GM18867 (cell line): ENCODE data around the gene ATG12.
"Not testable (repeated sequence)": the region's sequence is repeated elsewhere in the genome, so short reads cannot be mapped to it uniquely, and the experiment has no call there.

Experiments
- ATAC-seq: cut with Tn5 transposase; IDR thresholded peaks from one replicate; pipeline ENCODE4 v1.9.1; 2021; ENCODE audit warnings: mild to moderate bottlenecking, moderate library complexity; ENCODE audit not compliant: unreplicated experiment

The ATG12 gene

DNA sequence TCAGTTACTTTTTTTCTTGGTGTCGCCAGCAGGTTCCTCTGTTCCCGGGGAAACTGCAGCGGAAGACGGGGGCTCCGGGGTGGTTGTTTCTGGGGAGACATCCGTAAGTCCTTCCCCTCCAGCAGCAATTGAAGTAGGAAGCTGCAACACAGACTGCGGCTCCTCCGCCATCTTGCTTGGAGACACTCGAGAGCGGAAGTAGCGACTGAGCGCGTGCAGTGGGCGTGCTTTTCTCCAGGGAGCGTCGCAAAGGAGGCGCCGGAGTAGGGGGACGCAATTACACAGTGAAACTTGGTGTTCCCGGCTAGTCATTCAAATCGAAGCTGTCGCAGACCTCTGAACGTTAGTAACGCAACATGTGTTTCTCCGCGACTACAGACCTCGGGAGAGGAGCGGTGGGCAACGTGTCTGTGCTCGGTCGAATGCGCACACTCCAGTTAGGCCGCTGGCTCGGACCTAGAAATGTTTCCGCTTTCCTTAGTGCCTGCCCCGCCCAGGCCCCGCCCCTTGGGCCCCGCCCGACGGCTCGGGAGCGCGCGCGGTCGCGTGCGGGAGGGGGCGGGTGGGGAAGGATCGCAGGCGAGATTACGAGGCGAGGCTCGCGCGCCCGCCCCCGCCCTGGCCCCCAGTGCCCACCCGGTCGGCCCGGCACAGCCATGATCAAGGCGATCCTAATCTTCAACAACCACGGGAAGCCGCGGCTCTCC lies at the start of gene ATG12, which contains the start of gene AP3S1:
TSS of gene ATG12 (minus strand) at position 184 of the 707 bp plus-strand sequence. CDS start at position 171, 13 bp downstream.
TSS of gene AP3S1 (plus strand) at position 554 of the 707 bp plus-strand sequence. CDS start at position 657, 103 bp downstream.
- peak; percentile 85 for ATAC-seq

DNA sequence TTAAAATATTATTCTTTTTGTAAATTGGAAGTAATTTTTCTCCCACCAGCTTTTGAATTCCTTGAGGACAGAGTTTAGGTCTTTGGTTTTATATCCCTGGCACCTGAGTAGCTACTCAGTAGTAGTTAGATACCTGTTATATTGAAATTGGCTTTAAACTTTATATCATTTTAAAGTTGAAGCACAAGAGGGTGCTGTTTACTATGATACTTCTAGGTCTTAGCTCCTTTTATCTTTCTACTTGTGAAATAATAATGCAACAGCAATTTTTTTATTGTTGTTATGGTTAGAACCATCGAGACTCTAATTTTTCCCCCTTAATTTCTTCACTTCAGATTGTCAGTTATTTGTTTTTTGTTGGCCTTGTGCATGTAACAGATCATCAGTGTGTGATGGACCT lies 46.7 kb upstream of the ATG12 start:
- no peak for ATAC-seq

DNA sequence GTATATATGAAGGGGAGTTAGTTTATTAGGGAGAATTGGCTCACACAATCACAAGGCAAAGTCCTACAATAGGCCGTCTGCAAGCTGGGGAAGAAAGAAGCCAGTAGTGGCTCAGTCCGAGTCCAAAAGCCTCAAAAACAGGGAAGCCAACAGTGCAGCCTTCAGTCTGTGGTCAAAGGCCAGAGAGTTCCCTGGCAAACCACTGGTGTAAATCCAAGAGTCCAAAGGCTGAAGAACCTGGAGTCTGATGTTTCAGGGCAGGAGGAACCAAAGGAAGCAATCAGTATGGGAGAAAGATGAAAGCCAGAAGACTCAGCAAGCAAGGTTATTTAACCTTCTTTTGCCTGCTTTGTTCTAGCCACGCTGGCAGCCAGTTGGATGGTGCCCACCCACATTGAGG lies 43.8 kb upstream of the ATG12 start:
- not testable (repeated sequence) for ATAC-seq

DNA sequence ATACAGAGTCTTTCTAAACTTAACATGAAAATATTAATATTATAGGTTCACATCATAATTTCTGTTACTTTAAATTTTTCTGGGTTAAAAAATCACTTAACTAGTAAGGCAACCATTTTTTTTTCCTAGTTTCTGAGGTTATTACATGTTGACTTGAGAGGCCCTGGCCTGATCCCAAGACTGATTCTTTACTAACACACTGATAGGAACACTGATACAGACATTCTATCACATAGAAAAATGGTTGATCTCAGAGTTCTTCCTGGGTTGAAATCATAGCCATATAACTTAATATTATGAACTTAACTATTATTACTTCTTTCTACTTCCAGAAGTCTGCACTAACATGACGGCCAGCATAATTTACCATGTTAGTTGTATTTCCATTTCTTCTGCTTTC lies 43.3 kb upstream of the ATG12 start:
- ATAC-seq = no peak

DNA sequence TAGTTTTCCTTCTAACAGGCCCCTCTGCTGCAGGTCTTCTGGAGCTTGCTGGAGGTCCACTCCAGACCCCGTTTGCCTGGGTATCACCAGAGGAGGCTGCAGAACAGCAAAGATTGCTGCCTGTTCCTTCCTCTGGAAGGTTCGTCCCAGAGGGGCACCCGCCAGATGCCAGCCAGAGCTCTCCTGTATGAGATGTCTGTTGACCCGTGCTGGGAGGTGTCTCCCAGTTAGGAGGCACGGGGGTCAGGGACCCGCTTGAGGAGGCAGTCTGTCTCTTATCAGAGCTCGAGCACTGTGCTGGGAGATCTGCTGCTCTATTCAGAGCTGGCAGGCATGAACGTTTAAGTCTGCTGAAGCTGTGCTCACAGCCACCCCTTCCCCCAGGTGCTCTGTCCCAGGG lies 41.1 kb upstream of the ATG12 start:
- not testable (repeated sequence) for ATAC-seq

DNA sequence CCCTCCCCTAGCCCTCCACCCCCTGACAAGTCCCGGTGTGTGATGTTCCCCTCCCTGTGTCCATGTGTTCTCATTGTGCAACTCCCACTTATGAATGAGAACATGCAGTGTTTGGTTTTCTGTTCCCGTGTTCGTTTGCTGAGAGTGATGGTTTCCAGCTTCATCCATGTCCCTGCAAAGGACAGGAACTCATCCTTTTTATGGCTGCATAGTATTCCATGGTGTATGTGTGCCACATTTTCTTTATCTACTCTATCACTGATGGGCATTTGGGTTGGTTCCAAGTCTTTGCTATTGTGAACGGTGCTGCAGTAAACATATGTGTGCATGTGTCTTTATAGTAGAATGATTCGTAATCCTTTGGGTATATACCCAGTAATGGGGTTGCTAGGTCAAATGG lies 36.0 kb upstream of the ATG12 start:
- not testable (repeated sequence) for ATAC-seq

DNA sequence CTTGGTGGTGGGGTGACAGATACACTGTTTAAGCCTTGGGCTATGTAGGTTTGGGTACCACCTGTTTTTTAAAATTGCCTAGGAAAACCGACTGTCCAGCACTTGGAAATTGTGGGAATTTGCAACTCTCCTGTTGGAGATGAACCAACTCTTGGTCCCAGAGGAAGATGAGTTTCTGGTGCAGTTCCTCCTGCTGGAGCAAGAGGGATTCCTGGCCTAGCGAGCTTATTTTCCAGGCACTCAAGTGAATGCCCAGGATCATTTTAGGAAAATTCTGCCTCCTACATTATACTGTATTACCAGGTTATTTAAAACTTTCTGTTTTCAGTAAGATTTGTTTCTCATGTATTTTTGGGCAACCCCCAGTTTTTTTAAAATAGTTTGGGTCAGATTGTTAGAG lies 34.1 kb upstream of the ATG12 start:
- ATAC-seq = no peak

DNA sequence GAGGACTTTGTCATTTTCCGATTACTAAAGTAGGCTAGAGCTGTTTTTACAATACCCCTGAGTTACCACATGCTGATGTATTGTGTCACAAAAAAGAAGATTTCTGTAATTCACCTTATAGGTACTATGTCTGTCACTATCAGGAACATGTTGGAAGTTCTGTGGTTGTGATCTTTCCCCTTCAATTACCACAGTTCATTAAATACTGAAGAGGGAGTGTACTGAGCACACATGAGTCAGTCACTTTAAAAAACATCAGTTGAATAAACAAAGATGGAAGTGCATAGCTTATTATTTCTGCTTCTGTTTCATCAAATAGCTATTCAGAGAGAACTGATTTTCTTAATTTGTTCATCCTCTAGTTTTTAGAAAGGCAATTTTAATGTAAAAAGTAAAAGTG lies 32.0 kb upstream of the ATG12 start:
- no peak for ATAC-seq

DNA sequence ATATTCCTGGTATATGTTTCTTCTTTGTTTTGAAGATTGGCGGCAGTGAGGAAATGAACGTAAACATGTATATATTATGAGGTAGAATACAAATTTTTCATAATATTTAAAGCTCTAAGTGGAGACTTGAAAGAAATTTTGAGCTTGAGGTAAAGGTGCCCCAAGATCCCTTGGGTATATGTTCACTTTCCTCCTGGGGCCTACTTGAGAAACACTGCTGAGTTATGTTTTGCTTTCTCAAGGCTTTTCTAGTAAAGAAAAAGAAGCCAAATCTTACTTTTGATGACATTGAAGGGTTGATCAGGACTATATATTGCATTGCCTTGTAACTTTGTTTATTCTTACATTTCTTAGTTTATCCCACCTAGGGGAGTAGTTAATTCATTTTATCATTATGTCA lies 31.1 kb upstream of the ATG12 start:
- ATAC-seq = no peak

DNA sequence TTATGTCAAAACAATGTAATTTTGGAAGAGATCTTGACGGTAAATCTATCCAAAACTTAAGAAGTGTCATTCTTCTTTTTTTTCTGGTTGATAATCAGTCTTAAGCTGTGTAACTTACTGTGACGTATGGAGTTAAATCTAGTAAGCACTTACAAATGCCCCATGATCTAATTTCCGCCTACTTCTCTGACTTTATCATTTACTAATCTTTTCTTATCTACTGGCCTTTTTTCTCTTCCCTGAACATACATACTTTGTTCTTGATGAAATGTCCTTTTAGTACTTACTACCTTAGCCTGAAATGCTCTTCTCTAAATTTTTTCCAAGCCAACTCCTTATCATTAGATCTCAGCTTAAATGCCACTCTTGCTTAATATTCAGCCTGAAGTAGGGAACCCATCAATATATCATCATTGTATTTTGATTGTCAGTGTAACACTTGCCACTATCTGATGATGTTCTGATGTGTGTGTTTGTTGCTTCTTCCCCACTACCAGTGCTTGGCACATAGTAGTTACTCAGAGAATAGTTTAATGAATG lies 28.0 kb upstream of the ATG12 start:
- ATAC-seq = no peak

DNA sequence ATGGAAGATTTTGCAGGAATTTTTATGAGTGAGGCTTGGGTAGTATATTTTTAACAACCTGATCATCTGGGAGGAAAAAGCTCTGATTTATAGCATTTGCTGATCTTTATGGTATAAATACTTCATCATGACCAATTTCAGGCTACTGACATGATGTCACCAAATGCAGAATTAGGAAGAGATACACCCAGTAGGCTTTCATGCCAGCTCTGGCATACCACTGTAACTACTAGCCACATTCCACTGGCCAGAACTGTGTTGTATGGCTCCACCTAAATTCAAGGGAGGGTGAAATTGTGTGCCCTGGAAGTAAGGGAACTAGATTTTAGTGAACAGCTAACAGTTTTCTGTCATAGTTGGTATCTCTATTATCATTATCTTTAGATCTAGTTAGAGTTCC lies 18.0 kb upstream of the ATG12 start:
- ATAC-seq = no peak

DNA sequence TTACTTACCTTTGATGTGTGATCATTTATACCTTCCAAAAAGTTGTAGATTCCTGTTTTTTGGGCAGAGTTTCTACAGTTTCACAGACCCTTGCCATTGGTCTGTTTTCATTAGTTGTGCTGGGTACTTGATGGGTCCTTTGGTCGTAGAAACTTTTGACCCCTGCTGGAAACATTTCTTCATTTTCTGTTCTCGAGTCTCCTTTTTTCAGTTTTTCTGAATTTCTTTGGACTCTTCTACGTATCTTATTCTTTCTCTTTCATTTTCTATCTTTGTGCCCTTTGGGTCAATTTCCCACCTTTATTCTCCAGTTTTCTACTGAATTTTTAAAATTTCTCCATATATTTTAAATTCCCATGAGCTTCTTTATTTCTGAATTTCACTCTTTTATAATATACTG lies 17.0 kb upstream of the ATG12 start:
- ATAC-seq = peak; percentile 51

DNA sequence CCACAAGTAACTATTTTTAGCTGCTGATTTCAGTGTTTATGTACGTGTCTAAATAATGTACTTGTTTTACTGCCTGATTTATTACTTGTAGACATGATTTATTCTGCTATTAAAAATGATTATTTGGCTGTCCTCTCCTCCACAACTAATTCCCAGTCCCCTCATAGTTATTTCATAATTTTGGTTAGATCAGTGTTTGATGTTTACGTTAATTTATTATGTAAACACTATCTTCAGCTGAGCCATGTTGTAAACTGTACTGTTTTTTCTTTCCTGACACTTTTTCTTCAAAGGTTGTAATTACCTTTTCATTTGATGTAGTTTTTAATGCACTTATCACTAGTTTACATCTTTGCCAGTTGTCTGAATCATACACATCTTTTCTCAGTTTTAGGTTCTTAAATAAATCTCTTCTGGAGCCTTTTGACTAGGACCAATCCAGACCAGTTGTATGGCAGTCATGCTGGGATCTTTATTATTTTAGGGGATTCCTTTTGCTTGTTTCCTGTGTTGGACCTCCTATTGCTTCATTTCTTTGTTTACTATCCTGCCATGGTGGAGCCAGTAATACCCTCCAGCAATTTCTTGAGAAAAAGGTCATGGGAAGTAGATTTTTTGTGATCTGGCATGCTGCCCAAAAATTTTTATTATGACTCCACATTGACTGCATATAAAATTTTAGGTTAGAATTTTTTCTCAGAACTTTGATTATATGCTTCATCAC lies 16.4 kb upstream of the ATG12 start:
- no peak for ATAC-seq

DNA sequence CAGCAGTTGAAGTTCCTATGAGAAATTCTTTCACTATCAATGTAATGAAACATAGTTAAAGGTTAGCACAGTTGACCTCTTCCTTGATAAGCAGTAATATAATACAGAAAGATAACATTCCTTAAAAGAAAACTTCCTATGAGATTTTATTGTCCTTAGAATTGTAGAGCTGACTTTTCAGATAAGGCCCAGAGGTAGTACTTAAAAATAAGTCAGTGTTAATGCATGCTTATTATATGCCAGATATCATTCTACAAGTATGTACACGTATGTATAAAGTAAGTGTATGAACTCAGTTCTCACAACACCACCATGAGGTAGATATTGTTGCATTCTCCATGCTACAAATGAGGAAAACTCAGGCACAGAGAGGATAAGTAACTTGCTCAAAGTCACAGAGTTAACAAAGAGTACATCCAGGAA lies 15.7 kb upstream of the ATG12 start:
- ATAC-seq = no peak

DNA sequence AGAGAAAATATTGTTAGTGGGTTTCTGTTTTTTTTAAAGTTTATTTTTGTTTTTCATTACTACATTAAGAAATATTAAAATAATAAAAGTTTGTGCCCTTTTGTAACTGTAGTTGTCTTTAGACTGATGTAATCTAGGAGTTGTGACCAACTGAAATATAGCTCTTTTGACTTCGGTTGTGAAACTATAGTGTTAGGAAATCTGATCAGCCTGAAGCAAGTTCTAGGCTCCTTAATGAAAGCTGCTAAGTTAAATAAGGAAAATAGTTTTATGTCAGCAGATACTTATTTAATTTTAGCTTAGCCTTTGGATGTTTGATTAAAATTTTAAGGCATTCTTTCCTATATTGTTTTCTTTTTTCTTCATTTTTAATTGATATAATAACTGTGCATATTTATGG lies 14.6 kb upstream of the ATG12 start:
- ATAC-seq = no peak

DNA sequence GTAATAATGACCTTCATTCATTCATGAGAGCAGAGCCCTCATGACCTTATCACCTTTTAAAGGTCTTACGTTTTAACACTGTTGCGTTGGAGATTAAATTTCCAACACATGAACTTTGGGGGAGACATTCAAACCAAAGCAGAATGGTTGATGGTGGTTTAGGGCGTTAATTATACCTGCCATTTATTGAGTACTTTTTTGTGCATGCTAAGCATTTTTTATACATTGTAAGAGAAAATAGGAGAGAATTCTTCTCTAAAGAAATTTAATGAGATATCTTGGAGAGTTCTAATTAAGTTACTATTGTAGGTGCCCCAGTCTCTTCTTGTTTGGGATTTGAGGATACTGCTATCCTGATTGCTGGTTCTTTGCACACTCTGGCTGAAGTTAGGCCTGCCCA lies 12.8 kb upstream of the ATG12 start:
- no peak for ATAC-seq

DNA sequence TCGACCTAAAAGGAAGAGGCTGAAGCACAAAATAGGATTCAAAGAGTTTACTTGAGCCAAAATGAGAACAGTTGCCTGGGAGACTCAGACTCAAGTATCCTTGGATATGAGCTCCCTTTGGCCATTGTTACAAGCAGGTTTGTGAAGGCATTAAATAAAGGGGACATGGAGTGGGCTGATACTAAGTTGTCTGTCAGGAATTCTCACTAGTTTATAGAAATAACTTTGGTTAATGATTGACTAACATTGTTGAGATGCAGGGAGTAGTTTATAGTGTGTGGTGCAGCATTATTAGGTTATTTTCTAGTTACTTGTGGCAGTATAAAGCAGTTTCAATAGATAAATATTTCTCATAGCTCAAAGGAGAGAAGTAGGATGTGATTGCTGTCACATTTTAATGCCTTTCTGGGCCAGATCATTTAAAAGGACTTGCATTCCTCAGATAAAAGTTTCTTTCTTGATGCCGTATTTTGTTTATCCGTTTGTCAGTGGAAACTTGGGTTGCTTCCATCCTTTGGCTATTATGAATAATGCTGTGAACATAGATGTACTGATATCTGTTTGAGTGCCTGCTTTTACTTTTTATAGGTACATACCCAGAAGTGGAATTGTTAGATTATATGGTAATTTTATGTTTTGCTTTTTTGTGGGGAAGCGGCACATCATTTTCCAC lies 9.5 kb upstream of the ATG12 start:
- ATAC-seq = no peak

DNA sequence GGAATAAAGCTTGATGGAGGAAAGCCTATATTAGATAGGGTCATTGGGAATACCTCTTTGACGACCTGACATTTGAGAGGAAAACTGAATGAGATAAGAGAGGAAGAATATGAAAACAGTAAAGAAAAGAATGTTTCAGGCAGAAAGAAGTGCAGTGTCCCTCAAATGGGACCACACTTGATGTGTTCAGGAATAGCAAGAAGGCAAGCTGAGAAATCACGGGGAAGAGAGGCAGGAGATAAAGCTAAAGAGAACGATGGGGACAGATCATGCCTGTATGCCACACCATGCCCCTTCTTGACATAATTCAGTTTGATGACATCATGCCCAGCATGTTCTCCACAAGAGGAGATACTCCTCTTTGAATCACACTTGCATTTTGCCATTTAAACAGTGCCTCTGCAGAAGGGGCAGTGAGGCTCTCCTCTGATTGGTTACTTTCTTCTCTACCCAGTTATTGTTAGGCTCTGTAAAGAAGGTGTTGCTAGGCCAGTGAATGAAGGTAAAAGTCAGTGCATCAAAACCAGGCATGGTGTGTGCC lies 8.0 kb upstream of the ATG12 start:
- no peak for ATAC-seq

DNA sequence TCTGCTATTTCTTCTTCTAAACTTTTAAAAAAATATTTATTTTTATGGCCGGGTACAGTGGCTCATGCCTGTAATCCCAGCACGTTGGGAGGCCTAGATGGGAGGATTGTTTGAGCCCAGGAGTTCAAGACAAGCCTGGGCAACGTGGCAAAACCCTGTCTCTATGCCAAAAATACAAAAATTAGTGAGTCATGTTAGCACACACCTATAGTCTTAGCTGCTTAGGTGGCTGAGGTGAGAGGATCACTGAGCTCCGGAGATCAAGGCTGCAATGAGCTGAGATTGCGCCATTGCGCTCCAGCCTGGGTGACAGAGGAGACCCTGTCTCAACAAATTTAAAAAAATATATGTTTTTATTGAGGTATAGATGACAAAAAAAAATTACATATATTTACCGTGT lies 5.9 kb upstream of the ATG12 start:
- ATAC-seq = no peak

DNA sequence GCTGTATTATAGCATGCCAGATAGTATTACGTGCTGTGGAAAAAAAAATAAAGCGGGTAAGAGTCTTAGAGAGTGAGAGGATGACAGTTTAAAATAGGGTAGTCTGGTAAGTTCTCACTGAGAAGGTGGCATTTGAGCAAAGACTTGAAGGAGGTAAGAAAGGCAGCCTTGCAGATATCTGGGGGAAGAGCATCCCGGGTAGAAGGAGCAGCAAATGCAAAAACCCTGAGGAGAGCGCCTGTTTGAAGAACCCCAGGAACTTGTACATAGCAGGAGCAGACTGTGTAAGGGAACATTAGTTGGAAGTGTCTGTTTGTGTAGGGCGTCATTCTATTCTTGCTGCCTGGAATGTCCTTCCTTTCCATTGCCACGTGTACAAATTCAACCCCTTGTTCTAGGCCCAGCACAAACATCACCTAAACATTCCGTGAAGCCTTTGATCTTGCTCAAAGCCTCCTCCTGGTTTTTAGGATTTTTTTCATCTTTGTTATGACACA lies 3.0 kb upstream of the ATG12 start:
- no peak for ATAC-seq
